Calu3 (cell line): ENCODE measurements around the gene CNTN5. TPM values are rescaled to one million over a fixed set of nuclear protein-coding genes. Genes with fewer than 3 reads are reported as not detected.

Source experiments
- BruUV-seq: library from RNA; stranded (reverse); fragments of 400-500 nt; replicated peaks from 2 replicates; lab custom pipeline; 2021; lab: Mats Ljungman, UMichigan
- CTCF ChIA-PET: fragments of 300-600 bp; sonication (Branson Sonifier 250); formaldehyde crosslinking; loops from one replicate; lab custom pipeline; 2022; ENCODE audit warnings: antibody characterized with exemption; lab: Charles Lee
- DNase-seq: peaks from one replicate; pipeline ENCODE4 v3.0.0; 2022
- H3K27ac Mint-ChIP-seq: one replicate; pipeline ENCODE4 v1.8.0; 2022; ENCODE audit warnings: mixed read lengths; ENCODE audit not compliant: unreplicated experiment
- H3K27me3 Mint-ChIP-seq: one replicate; pipeline ENCODE4 v1.8.0; 2022; ENCODE audit warnings: mixed read lengths; ENCODE audit not compliant: unreplicated experiment
- H3K36me3 Mint-ChIP-seq: one replicate; pipeline ENCODE4 v1.8.0; 2022; ENCODE audit warnings: mild to moderate bottlenecking, moderate library complexity, mixed read lengths; ENCODE audit not compliant: insufficient read depth, unreplicated experiment
- H3K4me1 Mint-ChIP-seq: one replicate; pipeline ENCODE4 v1.8.0; 2022; ENCODE audit warnings: mild to moderate bottlenecking, low read depth, mixed read lengths; ENCODE audit not compliant: unreplicated experiment
- H3K4me3 Mint-ChIP-seq: one replicate; pipeline ENCODE4 v1.8.0; 2022; ENCODE audit warnings: mild to moderate bottlenecking, low read depth, moderate library complexity, mixed read lengths; ENCODE audit not compliant: unreplicated experiment
- H3K9me3 Mint-ChIP-seq: one replicate; pipeline ENCODE4 v1.8.0; 2022; ENCODE audit warnings: low read depth, mixed read lengths; ENCODE audit not compliant: unreplicated experiment
- intact Hi-C: fragments of 100-400 bp; cut with micrococcal nuclease; formaldehyde crosslinking; loops from one replicate; pipeline ENCODE4 v1.10.0; 2022; ENCODE audit not compliant: unreplicated experiment
- total RNA-seq: library from RNA; stranded (reverse); gene quantifications from 2 replicates; pipeline ENCODE4 v1.2.3, GENCODE V29; 2022
- TF ChIP-seq, protein P1 (sequence below): fragments of 200-600 bp; IDR thresholded peaks from one replicate; pipeline ENCODE4 v1.8.0; 2022; ENCODE audit warnings: antibody characterized with exemption; ENCODE audit not compliant: unreplicated experiment

Gene CNTN5
- total RNA-seq, 1 experiment from 2014 or later: not detected

GRCh38 chr11:100383357-100383865 is 1362.7 kb downstream of the CNTN5 start:
- TF ChIP-seq, protein P1, sequence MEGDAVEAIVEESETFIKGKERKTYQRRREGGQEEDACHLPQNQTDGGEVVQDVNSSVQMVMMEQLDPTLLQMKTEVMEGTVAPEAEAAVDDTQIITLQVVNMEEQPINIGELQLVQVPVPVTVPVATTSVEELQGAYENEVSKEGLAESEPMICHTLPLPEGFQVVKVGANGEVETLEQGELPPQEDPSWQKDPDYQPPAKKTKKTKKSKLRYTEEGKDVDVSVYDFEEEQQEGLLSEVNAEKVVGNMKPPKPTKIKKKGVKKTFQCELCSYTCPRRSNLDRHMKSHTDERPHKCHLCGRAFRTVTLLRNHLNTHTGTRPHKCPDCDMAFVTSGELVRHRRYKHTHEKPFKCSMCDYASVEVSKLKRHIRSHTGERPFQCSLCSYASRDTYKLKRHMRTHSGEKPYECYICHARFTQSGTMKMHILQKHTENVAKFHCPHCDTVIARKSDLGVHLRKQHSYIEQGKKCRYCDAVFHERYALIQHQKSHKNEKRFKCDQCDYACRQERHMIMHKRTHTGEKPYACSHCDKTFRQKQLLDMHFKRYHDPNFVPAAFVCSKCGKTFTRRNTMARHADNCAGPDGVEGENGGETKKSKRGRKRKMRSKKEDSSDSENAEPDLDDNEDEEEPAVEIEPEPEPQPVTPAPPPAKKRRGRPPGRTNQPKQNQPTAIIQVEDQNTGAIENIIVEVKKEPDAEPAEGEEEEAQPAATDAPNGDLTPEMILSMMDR: no peak
- Mint-ChIP-seq H3K4me3 (no peak overlapping the region), H3K4me1 (no peaks in the 10 kb centered on the region), H3K9me3 (peaks cover 5% of the 10 kb centered on the region), H3K27ac (no peak overlapping the region), H3K36me3 (no peaks in the 10 kb centered on the region), H3K27me3 (peaks cover 14% of the 10 kb centered on the region)
- no TSS peak for BruUV-seq
- CTCF ChIA-PET: no interaction called here
- intact Hi-C loops: no loop called here
- no peak for DNase-seq

DNA sequence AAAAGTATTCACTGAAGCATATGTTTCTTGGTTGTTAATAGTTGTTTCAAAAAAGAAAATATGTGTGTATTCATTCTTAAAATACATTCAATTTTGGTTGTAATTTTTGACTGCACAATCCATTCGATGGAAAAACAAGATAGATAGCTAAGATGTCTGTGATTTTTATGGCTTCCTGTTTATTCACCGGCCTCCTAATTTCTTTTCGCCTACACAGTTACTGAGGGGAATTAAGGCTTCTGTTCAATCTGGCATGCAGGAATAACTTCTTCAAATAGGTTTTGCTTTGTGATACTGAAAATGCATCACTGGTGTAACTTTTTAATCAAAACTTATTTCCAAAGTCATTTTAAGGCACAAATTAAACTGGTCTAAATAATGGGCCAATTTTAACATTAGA is 1375.5 kb downstream of the CNTN5 start:
- Mint-ChIP-seq H3K9me3 (no peaks in the 10 kb centered on the region), H3K36me3 (no peaks in the 10 kb centered on the region), H3K27ac (no peak overlapping the region), H3K4me1 (no peaks in the 10 kb centered on the region), H3K4me3 (no peak overlapping the region), H3K27me3 (no peaks in the 10 kb centered on the region)
- TF ChIP-seq, protein P1: no peak
- no TSS peak for BruUV-seq
- CTCF ChIA-PET: no interaction called here
- intact Hi-C loops: no loop called here
- DNase-seq: no peak

GRCh38 chr11:100397401-100397800 is 1376.7 kb downstream of the CNTN5 start:
- H3K4me3 Mint-ChIP-seq: no peak overlapping the region
- CTCF ChIA-PET: no interaction called here

DNA sequence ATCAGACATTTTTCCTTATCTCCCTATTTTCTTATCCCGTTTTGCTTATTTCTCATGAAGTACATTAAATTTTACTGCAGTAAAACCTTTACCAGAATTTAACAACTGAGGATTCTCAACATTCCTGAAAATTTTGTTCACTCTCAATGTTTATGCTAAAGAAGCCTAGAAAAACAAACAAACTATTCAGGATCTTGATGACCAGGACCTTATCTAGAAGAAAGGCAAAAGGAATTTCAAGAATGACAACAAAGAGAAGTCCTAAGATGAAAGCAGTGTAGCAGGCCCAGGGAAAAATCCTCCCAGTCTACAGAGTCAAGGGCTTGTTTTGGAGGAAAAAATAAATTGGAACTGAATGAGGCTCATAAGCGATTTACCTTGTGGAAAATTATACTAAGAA is 1383.1 kb downstream of the CNTN5 start:
- no peak overlapping the region for H3K27ac Mint-ChIP-seq
- intact Hi-C loops: no loop called here
- no peak overlapping the region for H3K4me3 Mint-ChIP-seq
- H3K36me3 Mint-ChIP-seq: no peaks in the 10 kb centered on the region
- H3K27me3 Mint-ChIP-seq: no peaks in the 10 kb centered on the region
- H3K4me1 Mint-ChIP-seq: no peaks in the 10 kb centered on the region
- BruUV-seq: no TSS peak
- CTCF ChIA-PET: no interaction called here
- TF ChIP-seq, protein P1: no peak
- no peaks in the 10 kb centered on the region for H3K9me3 Mint-ChIP-seq
- DNase-seq: no peak

More at GRCh38 chr11:100397401-100397800, 1376.7 kb downstream of the CNTN5 start:
- TF ChIP-seq, protein P1: no peak
- H3K9me3 Mint-ChIP-seq: no peaks in the 10 kb centered on the region
- intact Hi-C loops: no loop called here
- H3K27me3 Mint-ChIP-seq: no peaks in the 10 kb centered on the region
- DNase-seq: no peak
- no TSS peak for BruUV-seq
- H3K4me1 Mint-ChIP-seq: no peaks in the 10 kb centered on the region
- no peaks in the 10 kb centered on the region for H3K36me3 Mint-ChIP-seq
- no peak overlapping the region for H3K27ac Mint-ChIP-seq
